Vagina (tissue), 2 donors: ENCODE data around the gene IER5L.

Experiments
- POLR2AphosphoS5 ChIP-seq, 2 donors: sonication (generic); formaldehyde crosslinking; IDR thresholded peaks; one replicate each; pipeline ENCODE4 v1.9.0; 2017; ENCODE audit warnings: antibody characterized with exemption in 2 of 2, mild to moderate bottlenecking in 2 of 2, low read depth in 1 of 2; ENCODE audit not compliant: insufficient read depth in 1 of 2
- TF ChIP-seq, protein P1 (sequence below), 3 experiments: fragments of 450-650 bp in 2 of 3; fragments of 200-600 bp in 1 of 3; sonication (generic) in 1 of 3; IDR thresholded peaks; one replicate each; pipeline ENCODE4 v1.5.1; 2017 to 2019; ENCODE audit warnings: antibody characterized with exemption in 3 of 3, mild to moderate bottlenecking in 2 of 3, moderate library complexity in 2 of 3

DNA sequence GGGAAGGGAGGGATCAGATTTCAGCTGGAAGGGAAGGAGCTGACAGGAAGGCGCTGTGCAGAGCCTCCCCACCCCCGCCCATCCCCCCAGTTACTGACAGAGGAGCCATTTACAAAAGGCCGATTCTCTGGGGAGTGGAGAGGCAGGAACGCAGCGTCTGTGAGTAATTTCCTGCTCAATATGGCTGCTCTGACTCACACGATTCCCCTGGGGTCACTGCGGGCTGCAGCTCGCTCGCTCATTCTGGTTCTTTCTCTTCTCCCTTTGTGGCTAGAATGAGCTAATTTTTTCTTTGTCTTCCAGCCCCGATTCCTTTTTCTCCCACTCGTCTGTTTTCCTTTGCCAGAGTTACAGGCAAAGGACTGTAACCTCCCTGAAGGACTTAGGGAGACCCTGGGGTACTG lies 38.1 kb downstream of the IER5L start:
- TF ChIP-seq POLR2AphosphoS5 (IDR thresholded peaks at IDR 0.05; ENCODE audit: insufficient read depth in 1 of 2, low read depth in 1 of 2): peak; percentile 80 to 97
- TF ChIP-seq, protein P1, sequence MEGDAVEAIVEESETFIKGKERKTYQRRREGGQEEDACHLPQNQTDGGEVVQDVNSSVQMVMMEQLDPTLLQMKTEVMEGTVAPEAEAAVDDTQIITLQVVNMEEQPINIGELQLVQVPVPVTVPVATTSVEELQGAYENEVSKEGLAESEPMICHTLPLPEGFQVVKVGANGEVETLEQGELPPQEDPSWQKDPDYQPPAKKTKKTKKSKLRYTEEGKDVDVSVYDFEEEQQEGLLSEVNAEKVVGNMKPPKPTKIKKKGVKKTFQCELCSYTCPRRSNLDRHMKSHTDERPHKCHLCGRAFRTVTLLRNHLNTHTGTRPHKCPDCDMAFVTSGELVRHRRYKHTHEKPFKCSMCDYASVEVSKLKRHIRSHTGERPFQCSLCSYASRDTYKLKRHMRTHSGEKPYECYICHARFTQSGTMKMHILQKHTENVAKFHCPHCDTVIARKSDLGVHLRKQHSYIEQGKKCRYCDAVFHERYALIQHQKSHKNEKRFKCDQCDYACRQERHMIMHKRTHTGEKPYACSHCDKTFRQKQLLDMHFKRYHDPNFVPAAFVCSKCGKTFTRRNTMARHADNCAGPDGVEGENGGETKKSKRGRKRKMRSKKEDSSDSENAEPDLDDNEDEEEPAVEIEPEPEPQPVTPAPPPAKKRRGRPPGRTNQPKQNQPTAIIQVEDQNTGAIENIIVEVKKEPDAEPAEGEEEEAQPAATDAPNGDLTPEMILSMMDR (IDR thresholded peaks at IDR 0.05): no peak
